GM12878 (cell line): ENCODE measurements around the gene HSPB6. TPM values are rescaled to one million over a fixed set of nuclear protein-coding genes. Genes with fewer than 3 reads are reported as not detected.
A peak's percentile ranks its signal among the peaks of the same experiment; 100 is the strongest.

Source experiments
- ATAC-seq: fragments of 200-7000 bp; cut with Tn5 transposase; 3 replicates; pipeline ENCODE4 v1.9.1; 2020; ENCODE audit warnings: mild to moderate bottlenecking, moderate library complexity
- BruUV-seq: library from RNA; stranded (reverse); fragments of 400-500 nt; replicated peaks from 2 replicates; lab custom pipeline; 2021; lab: Mats Ljungman, UMichigan
- CTCF ChIA-PET: fragments of 300-600 bp; sonication (Branson Sonifier 250); formaldehyde crosslinking; extraction: SDS; loops from one replicate; lab custom pipeline; 2021; ENCODE audit warnings: inconsistent platforms; lab: Yijun Ruan, JAX
- POLR2A ChIA-PET: fragments of 350-600 bp; formaldehyde crosslinking; extraction: SDS; loops from one replicate; lab custom pipeline; 2021; ENCODE audit warnings: inconsistent platforms; lab: Charles Lee
- RAD21 ChIA-PET: fragments of 300-600 bp; sonication (Branson Sonifier 250); formaldehyde crosslinking; loops from one replicate; lab custom pipeline; 2023; ENCODE audit warnings: antibody characterized with exemption; ENCODE audit not compliant: unreplicated experiment; lab: Charles Lee
- SMC1A ChIA-PET: fragments of 300-600 bp; sonication (Branson Sonifier 250); formaldehyde crosslinking; loops from one replicate; lab custom pipeline; 2023; ENCODE audit not compliant: unreplicated experiment, uncharacterized antibody; lab: Charles Lee
- DNase-seq: peaks from one replicate; pipeline ENCODE4 v3.0.0-alpha.2; 2011; ENCODE audit warnings: low read depth, low spot score
- FAIRE-seq: peaks from 3 replicates; lab custom pipeline; 2011; peaks lifted over from hg19 to GRCh38; lab: Jason Lieb, UNC
- H2AFZ ChIP-seq: 2 replicates; pipeline ENCODE4 v1.6.0; 2011; ENCODE audit warnings: low read depth, low read length, control low read depth; ENCODE audit not compliant: control insufficient read depth
- H3K27ac ChIP-seq: 2 replicates; pipeline ENCODE4 v1.5.1; 2011; ENCODE audit warnings: control low read depth; ENCODE audit not compliant: control insufficient read depth, insufficient read depth
- H3K27me3 ChIP-seq, 2 experiments: replicated peaks in 1 of 2; 2 replicates each; pipeline versions ENCODE4 v1.6.0 to v1.6.1; 2011; ENCODE audit warnings: low read length in 1 of 2; ENCODE audit not compliant: control insufficient read depth in 2 of 2, insufficient read depth in 2 of 2
- H3K36me3 ChIP-seq, 2 experiments: 2 replicates each; pipeline ENCODE4 v1.5.1; 2011; ENCODE audit warnings: low read length in 1 of 2; ENCODE audit not compliant: control insufficient read depth in 2 of 2, insufficient read depth in 2 of 2
- H3K4me1 ChIP-seq: 2 replicates; pipeline ENCODE4 v1.6.1; 2011; ENCODE audit warnings: mild to moderate bottlenecking, low read length, moderate library complexity, mixed read lengths; ENCODE audit not compliant: control insufficient read depth, insufficient read depth
- H3K4me2 ChIP-seq: 2 replicates; pipeline ENCODE4 v1.6.0; 2011; ENCODE audit warnings: control low read depth; ENCODE audit not compliant: control insufficient read depth, insufficient read depth
- H3K4me3 ChIP-seq: fragments of 200-600 bp; sonication (generic); 2 replicates; pipeline ENCODE4 v1.5.1; 2016
- H3K79me2 ChIP-seq: 2 replicates; pipeline ENCODE4 v1.6.0; 2011; ENCODE audit warnings: low read length; ENCODE audit not compliant: control insufficient read depth, insufficient read depth
- H3K9ac ChIP-seq: 2 replicates; pipeline ENCODE4 v1.8.0; 2011; ENCODE audit warnings: low read length, control low read depth, mixed read lengths; ENCODE audit not compliant: control insufficient read depth, insufficient read depth
- H3K9me3 ChIP-seq: replicated peaks from 3 replicates; pipeline ENCODE4 v1.5.1; 2011; ENCODE audit warnings: mild to moderate bottlenecking, low read length; ENCODE audit not compliant: control insufficient read depth, insufficient read depth
- H4K20me1 ChIP-seq: 2 replicates; pipeline ENCODE4 v1.6.0; 2011; ENCODE audit not compliant: control insufficient read depth, insufficient read depth
- CREB1 ChIP-seq: IDR thresholded peaks from 2 replicates; pipeline ENCODE4 v1.6.1; 2012; ENCODE audit warnings: low read depth, mild to moderate bottlenecking, inconsistent platforms
- CREM ChIP-seq: IDR thresholded peaks from 2 replicates; pipeline ENCODE4 v1.6.1; 2014; ENCODE audit warnings: antibody characterized with exemption, low read depth
- EED ChIP-seq: sonication (generic); IDR thresholded peaks from 2 replicates; pipeline ENCODE4 v1.6.1; 2016; ENCODE audit warnings: antibody characterized with exemption, low read depth
- IKZF2 ChIP-seq, 2 experiments: fragments of 450-650 bp; IDR thresholded peaks; 2 replicates each; pipeline ENCODE4 v1.6.1; 2017; ENCODE audit warnings: mild to moderate bottlenecking in 2 of 2, moderate library complexity in 2 of 2
- PRDM15 ChIP-seq: fragments of 450-650 bp; formaldehyde crosslinking; IDR thresholded peaks from 2 replicates; pipeline ENCODE4 v1.4.0; 2020; ENCODE audit warnings: mild to moderate bottlenecking, moderate library complexity
- SPI1 ChIP-seq: IDR thresholded peaks from 2 replicates; pipeline ENCODE4 v1.6.1; 2011; ENCODE audit warnings: low read depth, mild to moderate bottlenecking, low read length, moderate library complexity, borderline replicate concordance; ENCODE audit not compliant: insufficient read depth
- WRNIP1 ChIP-seq: IDR thresholded peaks from 2 replicates; pipeline ENCODE4 v1.6.1; 2011; ENCODE audit warnings: low read depth, low read length, improper control_type of control experiment, borderline replicate concordance
- YY1 ChIP-seq: IDR thresholded peaks from 2 replicates; pipeline ENCODE4 v1.6.1; 2011; ENCODE audit warnings: low read depth, mild to moderate bottlenecking, low read length
- WGBS: methylation state at CpG from one replicate; pipeline ENCODE4 v1.1.6; 2016; ENCODE audit warnings: low lambda C conversion rate; ENCODE audit not compliant: insufficient replicate concordance, insufficient coverage; ENCODE audit errors: missing lambda C conversion rate; 5-methylcytosine and 5-hydroxymethylcytosine counted together
- in situ Hi-C: fragments of 300-500 bp; cut with MboI; formaldehyde crosslinking; loops from 9 replicates; pipeline ENCODE4 v1.14.3; 2018; ENCODE audit warnings: mixed read lengths
- intact Hi-C: fragments of 100-400 bp; cut with micrococcal nuclease; formaldehyde crosslinking; loops from one replicate; pipeline ENCODE4 v1.14.2; 2022; ENCODE audit not compliant: unreplicated experiment
- polyA plus RNA-seq, 11 experiments: library from polyadenylated mRNA; depleted of rRNA in 4 of 11; unstranded in 6 of 11; stranded (reverse) in 5 of 11; fragments of >200 nt; fragmentation: Nextera tagmentation in 4 of 11; fragmentation: Illumina TruSeq in 1 of 11; extraction: Ambion mirVana in 4 of 11; extraction: Trizol in 1 of 11; gene quantifications; 1 replicate in 1 of 11; 2 replicates in 10 of 11; pipeline versions ENCODE4 v1.2.1 to v1.2.3, GENCODE V29; 2011 to 2016; ENCODE audit warnings: inconsistent platforms in 2 of 11, missing spikeins in 2 of 11, low read depth in 1 of 11
- total RNA-seq, 4 experiments: library from RNA; depleted of rRNA in 3 of 4; stranded (reverse); fragments of >200 nt in 3 of 4; fragmentation: Illumina TruSeq in 1 of 4; extraction: Trizol in 1 of 4; gene quantifications; 2 replicates each; pipeline versions ENCODE4 v1.2.1 to v1.2.3, GENCODE V29; 2013 to 2021

The HSPB6 gene
- total and polyA plus RNA-seq, 10 of the 15 experiments (the other 5 are each of a cell fraction or from before 2014, with no cell fraction given), result 0.09 to 1.6 (median 0.36) TPM; not detected in 4

DNA sequence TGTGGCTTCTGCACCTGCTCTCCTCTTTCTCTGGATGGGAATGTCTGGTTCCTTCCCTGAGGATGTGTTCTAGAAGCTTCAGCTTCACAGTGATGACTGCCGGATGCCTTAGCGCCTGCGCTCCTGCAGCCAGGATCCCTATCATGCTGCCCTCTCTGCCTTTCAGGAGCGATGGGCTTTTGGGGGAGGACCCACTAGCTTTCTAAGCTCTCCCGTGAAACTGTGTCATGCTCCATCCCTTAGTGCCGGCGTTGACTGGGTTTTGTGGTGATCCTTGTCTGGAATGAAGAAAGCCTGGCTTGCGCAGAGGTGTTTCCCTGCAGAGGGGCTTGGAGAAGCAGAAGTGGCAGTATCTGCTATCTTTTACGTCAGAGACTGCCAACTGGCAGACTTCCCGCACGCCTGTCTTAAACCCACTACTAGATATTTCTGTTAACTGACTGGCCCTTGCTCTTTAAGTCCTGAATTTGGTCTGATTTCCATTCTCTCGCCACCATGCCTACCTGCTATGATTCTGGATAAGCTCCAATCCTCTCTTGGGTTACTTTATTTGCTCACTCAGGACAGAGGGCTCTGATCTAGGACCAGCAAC, 42.8 kb downstream of the HSPB6 start:
- RAD21 ChIA-PET, result interaction anchor here (0.7 to 6.3 kb wide), 9 partner anchors 15 to 217 kb away, joined by 3 to 430 read pairs (median 9); partner anchors contain the start of genes COX6B1, IGFLR1, LIN37 and ZBTB32
- intact Hi-C loops, result loop anchor here (5.0 kb wide), 1 partner anchor 188 kb away; the partner anchor contains the start of genes HCST and NFKBID

More for the DNA sequence above, 42.8 kb downstream of the HSPB6 start:
- Histone ChIP-seq H3K4me1 (peaks cover 45% of the 10 kb centered on the region), H3K36me3 (no peaks in the 10 kb centered on the region; a peak in 1 of 4 replicates), H3K4me3 (peak overlapping the region; percentile 82), H3K27ac (peak overlapping the region; percentile 95), H3K9me3 (no peaks in the 10 kb centered on the region), H3K9ac (peak overlapping the region; percentile 77), H3K79me2 (peaks cover 58% of the 10 kb centered on the region), H3K27me3 (no peaks in the 10 kb centered on the region), H2AFZ (no peak overlapping the region), H4K20me1 (no peaks in the 10 kb centered on the region), H3K4me2 (peak overlapping the region; percentile 99)
- ATAC-seq (no peak), FAIRE-seq (no peak), DNase-seq (no peak)
- under 1% methylated on average over 12 of the region's 12 CpGs for WGBS
- TF ChIP-seq WRNIP1 (0 out of 2 replicates have a peak, but pooled peaks have one; percentile 13), YY1 (no peak), CREM (peak; percentile 30; the same call in 1 of the 2 replicates), SPI1 (peak; percentile 54; the same call in 1 of the 2 replicates), PRDM15 (no peak), EED (peak; percentile 17; the same call in 1 of the 2 replicates), IKZF2 (IDR thresholded peaks at IDR 0.05) (peak in 1 of 2 experiments; percentile 8; a peak in 1 of 4 replicates), CREB1 (0 out of 2 replicates have a peak, but pooled peaks have one; percentile 41)
- ChIA-PET POLR2A (interaction anchor here (0.5 to 12.1 kb wide), 9 partner anchors 15 to 489 kb away, joined by 3 to 516 read pairs (median 5); partner anchors contain the start of genes IGFLR1, LIN37, NFKBID and PSENEN), CTCF (interaction anchor here (0.8 to 7.3 kb wide), 10 partner anchors 12 to 205 kb away, joined by 3 to 271 read pairs (median 6); partner anchors contain the start of genes IGFLR1, PSENEN and U2AF1L4), SMC1A (interaction anchor here (0.7 to 6.3 kb wide), 8 partner anchors 16 to 337 kb away, joined by 3 to 375 read pairs (median 4); partner anchors contain the start of genes PSENEN, U2AF1L4 and ZBTB32)
- TSS peak; percentile 35 for BruUV-seq
- in situ Hi-C loops, result no loop called here
